CD4-positive, alpha-beta T cell treated with Interleukin-1 beta for 1 hour (primary cell): ENCODE measurements around the gene CBLC.

Experiments used
- DNase-seq, 2 donors: peaks; one replicate each; pipeline ENCODE4 v3.0.0-alpha.2; 2020 to 2022

Gene CBLC

DNA sequence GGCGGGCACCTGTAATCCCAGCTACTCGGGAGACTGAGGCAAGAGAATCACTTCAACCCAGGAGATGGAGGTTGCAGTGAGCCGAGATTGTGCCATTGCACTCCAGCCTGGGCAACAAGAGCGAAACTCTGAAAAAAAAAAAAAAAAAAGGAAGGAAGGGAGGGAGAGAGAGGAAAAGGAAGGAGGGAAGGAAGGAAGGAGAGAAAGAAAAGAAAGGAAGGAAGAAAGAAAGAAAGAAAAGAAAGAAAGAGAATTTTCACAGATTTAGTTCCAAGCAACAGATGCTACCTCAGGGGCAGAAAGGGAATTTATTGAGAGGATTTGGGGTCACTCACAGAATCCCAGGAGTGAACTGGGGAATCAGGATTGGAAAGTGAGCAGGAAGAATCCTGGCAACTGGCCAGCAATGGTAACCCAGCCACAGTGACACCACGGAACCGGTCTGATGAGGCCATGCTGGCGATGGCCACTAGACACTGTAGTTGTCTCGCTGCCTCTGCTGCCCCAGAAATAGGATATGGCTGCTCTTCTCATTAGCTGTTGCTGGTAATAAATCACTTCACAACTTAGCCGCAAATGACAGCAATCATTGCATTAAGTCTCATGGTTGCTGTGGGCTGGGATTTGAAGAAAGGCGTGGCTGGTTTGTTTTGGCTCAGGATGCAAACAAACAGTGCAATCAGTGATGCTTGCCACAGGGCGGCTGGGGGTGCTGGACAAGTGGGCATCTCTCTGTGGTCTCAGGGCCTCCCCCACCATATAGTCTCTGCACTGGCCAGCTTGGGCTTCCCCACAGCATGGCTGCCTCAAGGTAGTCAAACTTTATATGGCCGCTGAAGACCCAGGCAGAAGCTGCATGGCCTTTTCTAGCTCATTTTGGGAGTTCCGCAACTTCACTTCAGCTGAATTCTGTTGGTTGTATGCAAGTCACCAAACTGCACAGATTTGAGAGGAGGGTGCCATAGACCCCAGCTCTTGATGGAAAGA lies 26.0 kb downstream of the CBLC start:
- DNase-seq, result no peak

DNA sequence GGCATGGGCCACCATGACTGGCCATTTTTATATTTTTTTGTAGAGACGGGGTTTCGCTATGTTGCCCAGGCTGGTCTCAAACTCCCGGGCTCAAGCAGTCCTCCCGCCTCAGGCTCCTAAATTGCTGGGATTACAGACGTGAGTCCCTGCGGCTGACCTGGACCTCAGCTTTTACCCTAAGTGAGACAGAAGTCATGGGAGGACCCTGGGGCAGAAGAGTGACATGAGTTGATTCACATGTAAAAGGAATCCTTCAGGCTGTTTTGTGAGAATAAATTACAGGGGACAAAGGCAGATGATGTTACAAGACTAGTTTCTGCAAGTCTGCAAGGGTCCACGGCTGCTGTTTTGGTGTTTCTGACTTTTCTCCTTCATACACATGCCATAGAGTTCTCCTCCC lies 28.6 kb downstream of the CBLC start:
- DNase-seq, result no peak

DNA sequence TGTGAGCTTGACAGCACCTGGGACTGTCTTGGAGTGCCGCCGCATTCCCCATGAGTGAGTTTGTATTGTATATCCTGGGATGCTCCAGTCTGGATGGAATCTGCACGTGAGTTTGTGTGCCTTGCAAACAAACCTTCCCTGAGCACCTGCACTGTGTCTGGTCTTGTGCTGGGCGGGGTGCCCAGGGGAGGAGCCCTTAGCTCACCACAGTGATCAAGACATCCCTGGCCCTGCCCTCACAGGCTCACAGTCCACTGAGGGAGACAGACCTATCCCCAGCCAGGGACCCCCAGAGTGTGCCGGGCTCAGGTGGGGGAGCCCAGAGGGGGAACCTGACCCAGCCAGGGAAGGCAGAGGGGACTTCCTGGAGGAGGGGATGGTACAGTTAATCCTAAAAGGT lies 29.5 kb downstream of the CBLC start:
- DNase-seq, result no peak

DNA sequence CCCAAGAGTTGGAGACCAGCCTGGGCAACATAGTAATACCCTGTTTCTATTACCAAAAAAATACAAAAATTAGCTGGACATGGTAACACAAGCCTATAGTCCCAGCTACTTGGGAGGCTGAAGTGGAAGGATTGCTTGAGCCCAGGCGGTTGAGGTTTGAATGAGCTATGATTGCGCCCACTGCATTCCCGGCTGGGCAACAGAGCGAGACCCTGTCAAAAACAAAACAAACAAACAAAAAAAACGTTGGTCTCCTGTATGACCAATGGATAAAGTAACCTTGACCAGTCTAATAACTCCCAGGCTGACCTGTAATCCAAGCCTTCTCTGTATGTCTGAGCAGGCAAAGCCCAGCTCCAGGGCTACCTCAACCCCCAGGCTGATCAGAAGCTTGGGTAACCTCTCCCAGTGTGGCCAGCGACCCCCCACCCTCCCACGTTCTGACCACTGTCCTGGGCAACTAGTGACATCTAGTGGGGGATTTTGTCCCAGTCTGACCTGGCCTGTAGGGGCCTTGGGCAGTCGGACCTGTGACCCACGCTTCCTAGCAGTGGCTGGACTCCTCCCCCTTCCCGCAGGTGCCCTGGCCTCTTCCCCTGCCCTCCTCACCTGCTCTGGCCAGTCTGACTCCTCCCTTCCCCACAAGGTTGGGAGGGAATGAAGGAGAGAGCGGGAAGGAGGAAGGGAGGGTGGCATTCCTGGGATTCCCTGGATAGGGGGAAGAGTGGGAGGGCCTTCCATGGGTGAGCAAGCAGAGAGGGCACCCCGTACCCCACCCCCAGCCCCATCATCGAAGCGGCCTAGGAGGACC lies 30.2 kb downstream of the CBLC start:
- no peak for DNase-seq

DNA sequence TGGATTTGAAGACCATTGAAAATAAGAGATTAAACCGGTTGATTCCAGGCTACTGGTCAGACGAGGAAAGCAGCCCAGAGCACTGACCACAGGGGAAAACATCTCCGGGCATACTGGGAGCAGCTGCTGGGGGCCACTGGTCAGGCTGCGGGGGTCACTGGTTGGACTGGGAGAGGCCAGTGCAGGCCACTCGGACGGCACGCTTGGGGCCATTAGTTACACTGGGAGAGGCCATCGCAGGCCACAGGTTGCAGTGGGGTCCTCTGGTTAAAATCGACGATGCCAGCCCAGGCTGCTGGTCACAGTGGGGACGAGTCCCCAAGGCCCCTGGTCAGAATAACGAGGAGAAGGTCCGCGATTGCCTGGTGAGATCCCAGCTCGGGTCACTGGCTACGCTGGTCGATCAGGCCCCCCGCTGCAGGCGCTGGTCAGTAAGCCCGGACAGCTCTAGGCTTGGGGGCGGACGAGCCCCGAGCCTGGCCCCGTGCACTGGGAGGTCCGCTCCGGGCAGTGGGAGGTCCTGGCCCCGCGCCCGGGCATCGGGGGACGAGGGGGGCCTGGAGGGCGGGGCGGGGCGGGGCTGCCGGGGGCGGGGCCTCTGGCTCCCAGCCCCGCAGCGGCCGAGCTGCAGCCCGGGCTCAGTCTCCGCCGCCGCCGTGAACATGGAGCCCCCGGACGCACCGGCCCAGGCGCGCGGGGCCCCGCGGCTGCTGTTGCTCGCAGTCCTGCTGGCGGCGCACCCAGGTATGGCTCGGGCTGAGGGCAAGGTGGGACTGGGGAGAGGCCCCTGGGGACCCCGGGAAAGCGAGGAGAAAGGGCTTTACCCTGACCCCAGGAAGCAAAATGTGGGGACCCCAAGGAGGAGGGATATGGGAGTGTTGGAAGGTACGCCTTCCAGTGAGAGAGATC lies 31.0 kb downstream of the CBLC start, which contains the start of gene BCAM:
TSS of gene BCAM (plus strand) at position 641 of the 909 bp plus-strand sequence. CDS start at position 663, 22 bp downstream.
- no peak for DNase-seq

DNA sequence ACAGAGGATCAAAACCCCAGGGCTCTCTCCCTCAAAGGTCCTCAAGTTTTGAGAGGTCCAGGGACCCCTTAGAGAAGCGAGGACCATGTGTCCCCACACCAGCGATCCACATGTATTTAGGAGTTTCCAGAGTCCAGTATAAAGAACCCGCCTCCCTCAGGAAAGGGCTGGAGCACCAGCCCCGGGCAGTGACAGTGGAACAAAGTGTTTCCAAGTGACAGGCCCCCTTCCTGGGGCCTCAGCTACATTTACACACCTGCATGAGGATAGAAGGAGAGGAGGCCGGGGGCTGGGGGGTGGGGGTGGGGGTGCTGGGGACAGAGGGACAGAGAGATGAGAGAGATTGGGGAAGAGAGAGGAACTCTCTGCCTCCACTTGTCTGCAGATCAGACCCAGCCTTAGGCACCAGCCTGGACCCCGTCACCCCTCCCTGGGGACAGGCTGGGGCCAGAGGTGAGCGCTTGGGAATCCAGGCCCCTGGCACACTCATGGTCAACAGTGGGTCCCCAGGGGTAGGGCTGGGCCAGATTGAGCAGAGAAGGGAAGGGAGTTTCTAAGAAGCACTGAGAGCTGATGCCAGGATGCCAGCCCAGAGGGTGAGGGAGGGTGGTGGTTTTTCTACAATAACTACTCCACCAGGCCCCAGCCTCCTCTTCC lies 32.0 kb downstream of the CBLC start:
- no peak for DNase-seq

DNA sequence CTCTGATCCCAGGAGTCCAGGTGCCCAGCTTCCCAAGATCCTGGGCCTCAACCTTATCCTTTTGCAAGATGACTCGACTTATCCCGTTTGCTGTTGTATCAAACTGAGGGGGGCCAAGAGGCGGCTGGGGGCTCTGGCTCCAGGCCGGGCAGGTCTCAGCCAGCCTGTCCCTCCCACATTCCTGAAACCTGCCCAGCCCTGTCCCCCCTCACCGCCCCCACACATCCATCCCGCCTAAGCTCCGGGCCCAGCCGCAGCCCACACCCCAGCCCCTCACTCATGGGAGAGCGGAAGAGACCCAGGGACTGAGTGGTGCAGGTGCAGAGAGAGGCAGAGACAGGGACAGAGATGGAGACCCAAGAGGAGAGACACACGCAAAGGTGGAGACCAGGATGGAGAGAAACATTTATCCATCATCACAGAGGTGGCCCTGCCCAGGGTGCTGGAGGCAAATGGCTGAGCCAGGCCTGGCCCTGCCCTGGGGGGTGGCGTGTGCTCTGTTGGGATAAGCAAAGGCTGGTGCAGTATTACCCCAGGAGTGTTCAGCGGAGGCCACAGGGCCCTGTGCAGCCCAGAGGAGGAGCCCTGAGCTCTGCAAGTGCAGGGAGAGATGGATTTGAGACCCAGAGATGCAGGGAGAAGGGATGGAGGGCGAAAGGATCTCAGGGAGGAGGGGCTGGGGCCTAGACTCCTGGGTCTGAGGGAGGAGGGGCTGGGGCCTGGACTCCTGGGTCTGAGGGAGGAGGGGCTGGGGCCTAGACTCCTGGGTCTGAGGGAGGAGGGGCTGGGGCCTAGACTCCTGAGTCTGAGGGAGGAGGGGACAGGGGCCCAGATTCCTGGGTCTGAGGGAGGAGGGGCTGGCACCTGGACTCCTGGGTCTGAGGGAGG lies 32.8 kb downstream of the CBLC start:
- no peak for DNase-seq

DNA sequence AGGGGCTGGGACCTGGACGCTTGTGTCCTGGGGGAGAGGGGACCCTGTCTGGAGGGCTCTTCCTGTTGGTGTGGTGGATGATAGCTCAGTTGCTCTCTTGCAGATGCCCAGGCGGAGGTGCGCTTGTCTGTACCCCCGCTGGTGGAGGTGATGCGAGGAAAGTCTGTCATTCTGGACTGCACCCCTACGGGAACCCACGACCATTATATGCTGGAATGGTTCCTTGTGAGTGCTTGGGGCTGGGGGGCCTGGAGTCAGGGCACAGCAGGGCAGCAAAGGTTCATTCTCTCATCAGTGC lies 33.4 kb downstream of the CBLC start:
- DNase-seq, result no peak

DNA sequence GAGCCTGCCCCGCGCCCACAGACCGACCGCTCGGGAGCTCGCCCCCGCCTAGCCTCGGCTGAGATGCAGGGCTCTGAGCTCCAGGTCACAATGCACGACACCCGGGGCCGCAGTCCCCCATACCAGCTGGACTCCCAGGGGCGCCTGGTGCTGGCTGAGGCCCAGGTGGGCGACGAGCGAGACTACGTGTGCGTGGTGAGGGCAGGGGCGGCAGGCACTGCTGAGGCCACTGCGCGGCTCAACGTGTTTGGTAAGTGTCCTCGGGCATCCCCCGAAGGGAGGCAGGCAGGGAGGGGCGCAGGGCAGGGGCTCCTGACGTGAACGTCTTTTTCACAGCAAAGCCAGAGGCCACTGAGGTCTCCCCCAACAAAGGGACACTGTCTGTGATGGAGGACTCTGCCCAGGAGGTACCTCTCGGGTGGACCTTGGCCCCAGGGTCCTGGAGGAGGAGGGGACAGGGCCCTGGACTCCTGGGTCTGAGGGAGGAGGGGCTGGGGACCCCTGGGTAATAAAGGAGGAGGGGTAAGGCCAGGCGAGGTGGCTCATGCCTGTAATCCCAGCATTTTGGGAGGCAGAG lies 34.5 kb downstream of the CBLC start:
- no peak for DNase-seq

DNA sequence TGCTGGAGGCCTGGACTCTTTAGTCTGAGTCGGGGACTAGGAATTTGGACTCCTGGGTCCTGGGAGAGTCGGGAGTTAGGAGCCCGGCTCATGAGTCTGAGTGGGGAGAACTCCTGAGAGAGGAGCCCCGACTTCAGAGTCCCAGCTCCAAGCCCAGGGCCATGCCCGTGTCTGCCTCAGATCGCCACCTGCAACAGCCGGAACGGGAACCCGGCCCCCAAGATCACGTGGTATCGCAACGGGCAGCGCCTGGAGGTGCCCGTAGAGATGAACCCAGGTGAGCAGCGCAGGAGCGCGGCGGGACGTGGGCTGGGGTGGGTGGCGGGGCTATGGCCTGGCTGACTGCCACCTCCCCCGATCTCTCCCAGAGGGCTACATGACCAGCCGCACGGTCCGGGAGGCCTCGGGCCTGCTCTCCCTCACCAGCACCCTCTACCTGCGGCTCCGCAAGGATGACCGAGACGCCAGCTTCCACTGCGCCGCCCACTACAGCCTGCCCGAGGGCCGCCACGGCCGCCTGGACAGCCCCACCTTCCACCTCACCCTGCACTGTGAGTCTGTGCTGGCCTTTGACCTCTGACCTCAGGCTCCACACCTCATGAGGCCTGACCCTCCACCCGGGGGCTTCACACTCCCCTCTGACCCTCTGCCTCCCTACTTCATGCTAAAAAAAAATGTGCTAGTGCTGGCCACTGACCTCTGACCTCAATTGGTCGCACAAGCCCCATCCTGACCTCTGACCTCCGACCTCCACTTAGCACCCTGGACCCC lies 35.6 kb downstream of the CBLC start:
- DNase-seq, result no peak

DNA sequence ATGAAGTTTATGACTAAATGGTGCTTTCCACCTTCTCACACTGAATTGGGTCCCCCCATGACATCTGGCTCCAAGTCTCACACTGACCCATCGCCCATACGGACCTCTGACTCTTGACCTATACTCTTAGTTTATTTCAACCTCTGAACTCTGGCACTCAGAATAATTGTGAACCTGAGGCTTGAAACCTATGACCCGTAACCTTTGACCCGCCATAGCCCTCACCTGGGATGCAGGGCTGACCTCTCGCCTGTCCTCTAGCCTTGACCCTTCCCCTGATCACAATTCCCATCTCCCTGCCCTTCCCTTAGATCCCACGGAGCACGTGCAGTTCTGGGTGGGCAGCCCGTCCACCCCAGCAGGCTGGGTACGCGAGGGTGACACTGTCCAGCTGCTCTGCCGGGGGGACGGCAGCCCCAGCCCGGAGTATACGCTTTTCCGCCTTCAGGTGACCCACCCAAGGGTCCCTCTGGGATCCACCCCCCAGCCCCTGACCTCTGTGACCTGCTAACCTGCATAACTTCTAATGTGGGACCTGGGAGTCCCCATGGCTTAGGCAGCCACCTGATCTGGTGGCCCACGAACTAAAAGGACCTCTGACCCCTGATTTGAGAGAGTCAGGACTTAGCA lies 36.3 kb downstream of the CBLC start:
- DNase-seq, result no peak

DNA sequence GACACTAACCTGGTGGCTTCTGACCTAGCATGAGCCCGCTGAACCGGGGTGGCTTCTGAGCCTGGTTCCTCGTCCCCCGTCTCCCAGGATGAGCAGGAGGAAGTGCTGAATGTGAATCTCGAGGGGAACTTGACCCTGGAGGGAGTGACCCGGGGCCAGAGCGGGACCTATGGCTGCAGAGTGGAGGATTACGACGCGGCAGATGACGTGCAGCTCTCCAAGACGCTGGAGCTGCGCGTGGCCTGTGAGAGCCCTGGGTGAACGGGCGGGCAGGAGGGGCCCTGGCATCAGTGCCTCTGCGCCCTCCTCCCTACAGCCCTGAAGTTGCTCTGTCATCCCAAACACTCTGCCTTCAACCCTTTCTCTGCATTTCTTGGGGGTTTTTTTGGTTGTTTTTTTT lies 36.8 kb downstream of the CBLC start:
- DNase-seq, result no peak

DNA sequence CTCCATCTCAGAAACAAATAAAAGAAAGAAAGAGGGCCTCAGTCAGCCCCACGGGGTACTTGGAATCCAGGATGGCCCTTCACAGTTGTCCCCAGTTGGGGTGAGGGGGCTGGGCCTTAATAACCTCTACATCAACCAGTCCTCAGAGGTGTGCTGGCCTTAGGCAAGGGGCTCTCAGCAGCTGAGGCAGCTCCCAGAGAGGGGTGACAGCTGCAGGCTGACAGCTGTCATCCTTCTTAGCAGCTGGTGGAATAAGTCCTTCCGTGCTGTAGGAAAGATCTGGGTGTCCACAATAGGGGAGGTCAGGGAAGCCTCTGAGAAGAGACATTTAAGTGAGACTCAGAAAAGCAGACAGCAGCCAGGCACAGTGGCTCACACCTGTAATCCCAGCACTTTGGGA lies 38.6 kb downstream of the CBLC start:
- no peak for DNase-seq

DNA sequence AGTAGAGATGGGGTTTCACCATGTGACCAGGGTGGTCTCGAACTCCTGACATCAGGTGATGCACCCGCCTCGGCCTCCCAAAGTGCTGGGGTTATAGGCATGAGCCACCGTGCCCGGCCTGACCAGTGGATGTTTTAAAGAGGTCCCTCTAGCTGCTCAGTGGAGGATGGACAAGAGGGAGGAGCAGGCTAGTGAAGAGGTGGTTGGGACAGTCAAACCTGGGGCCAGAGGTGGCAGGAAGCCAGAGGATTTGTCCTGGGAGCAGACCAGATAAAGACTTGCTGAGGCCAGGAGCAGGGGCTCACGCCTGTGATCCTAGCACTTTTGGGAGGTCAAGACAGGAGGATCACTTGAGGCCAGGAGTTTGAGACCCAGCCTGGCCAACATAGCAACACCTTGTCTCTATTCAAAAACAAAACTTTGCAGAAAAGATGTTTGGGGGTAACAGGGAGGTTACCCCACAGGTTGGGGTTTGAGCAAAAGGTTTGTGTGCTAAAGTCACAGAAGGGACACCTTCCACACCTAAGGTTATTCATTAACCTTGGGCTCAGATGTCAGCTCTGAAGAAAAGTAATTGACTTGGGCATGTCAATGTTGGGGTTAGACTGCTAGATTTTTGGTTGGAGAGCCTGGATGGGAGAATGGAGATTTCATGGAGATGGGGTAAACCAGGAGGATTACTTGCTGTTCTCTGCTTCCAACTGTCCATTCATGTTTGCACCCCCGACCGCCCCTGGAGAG lies 40.2 kb downstream of the CBLC start:
- DNase-seq, result no peak

DNA sequence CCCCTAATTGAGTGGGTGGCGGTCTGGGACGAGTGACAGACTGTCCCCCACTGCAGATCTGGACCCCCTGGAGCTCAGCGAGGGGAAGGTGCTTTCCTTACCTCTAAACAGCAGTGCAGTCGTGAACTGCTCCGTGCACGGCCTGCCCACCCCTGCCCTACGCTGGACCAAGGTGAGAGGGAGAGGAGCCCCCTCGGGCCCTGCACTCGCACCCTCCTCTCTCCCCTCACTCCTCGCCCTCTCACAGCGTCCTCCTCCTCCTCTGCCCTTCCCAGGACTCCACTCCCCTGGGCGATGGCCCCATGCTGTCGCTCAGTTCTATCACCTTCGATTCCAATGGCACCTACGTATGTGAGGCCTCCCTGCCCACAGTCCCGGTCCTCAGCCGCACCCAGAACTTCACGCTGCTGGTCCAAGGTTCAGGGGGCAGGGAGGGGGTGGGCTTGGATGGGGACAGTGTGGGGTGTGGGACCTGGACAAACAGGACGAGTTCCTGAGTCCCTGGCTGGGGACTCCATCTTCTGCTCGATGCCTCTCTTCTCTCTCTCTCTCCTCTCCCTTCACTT lies 40.9 kb downstream of the CBLC start:
- no peak for DNase-seq

DNA sequence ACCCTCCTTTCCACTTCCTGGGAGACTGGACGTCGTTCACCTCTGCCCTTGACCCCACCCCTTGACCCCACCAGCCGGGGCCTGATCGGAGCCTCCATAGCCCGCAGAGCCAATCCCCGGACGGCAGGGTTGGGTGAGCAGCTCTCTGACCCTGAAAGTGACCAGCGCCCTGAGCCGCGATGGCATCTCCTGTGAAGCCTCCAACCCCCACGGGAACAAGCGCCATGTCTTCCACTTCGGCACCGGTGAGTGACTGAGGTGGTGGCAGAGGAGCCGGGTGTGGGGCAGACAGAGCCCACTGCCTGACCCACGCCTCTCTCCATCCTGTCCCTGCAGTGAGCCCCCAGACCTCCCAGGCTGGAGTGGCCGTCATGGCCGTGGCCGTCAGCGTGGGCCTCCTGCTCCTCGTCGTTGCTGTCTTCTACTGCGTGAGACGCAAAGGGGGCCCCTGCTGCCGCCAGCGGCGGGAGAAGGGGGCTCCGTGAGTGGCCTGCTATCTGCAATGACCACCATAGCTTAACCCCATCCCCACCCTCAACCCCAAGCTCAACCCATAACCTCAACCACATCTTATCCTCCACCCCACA lies 41.6 kb downstream of the CBLC start:
- no peak for DNase-seq

DNA sequence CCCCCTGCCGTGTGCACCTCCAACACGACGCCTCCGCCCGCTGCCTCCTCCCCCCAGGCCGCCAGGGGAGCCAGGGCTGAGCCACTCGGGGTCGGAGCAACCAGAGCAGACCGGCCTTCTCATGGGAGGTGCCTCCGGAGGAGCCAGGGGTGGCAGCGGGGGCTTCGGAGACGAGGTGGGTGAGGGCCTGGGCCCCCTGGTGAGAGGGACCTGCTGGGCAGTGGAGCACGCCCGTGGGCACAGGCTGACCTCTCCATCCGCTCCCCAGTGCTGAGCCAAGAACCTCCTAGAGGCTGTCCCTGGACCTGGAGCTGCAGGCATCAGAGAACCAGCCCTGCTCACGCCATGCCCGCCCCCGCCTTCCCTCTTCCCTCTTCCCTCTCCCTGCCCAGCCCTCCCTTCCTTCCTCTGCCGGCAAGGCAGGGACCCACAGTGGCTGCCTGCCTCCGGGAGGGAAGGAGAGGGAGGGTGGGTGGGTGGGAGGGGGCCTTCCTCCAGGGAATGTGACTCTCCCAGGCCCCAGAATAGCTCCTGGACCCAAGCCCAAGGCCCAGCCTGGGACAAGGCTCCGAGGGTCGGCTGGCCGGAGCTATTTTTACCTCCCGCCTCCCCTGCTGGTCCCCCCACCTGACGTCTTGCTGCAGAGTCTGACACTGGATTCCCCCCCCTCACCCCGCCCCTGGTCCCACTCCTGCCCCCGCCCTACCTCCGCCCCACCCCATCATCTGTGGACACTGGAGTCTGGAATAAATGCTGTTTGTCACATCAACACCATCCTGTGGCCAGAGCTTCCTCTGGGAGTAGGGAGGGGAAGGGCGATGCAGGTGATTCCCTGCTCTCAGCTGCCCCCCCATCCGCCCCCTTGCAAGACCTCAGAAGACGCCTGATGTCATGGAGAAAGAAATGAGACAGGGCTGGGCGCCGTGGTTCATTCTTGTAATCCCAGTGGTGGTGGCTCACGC lies 43.2 kb downstream of the CBLC start:
- DNase-seq, result no peak
